ENCODE data around the gene AK6.
"Not testable (repeated sequence)": the region's sequence is repeated elsewhere in the genome, so short reads cannot be mapped to it uniquely, and the experiment has no call there.

The AK6 gene

GRCh38 chr5:69334793-69335268 is 34.5 kb downstream of the AK6 start:
- peak; percentile 77 to 80 for DNase-seq

GRCh38 chr5:69333668-69334315 is 35.5 kb downstream of the AK6 start:
- DNase-seq = not testable (repeated sequence)

GRCh38 chr5:69331528-69332445 is 37.5 kb downstream of the AK6 start:
- no peak for DNase-seq

- DNase-seq = no peak
These were observed 39.3 kb downstream of the AK6 start for GRCh38 chr5:69329905-69330489.

- DNase-seq = no peak
These were observed 43.0 kb downstream of the AK6 start for GRCh38 chr5:69326365-69326764.

- no peak for DNase-seq
These were observed 51.9 kb downstream of the AK6 start for GRCh38 chr5:69317391-69317790.

GRCh38 chr5:69315972-69316371 is 53.3 kb downstream of the AK6 start:
- DNase-seq = no peak

GRCh38 chr5:69313428-69313827 is 55.9 kb downstream of the AK6 start:
- DNase-seq = no peak

- DNase-seq = no peak
These were observed 56.7 kb downstream of the AK6 start for GRCh38 chr5:69312459-69313160.

- no peak for DNase-seq
These were observed 59.9 kb downstream of the AK6 start for GRCh38 chr5:69309380-69309779.

GRCh38 chr5:69308046-69308553 is 61.2 kb downstream of the AK6 start:
- DNase-seq = no peak

GRCh38 chr5:69305512-69305911 is 63.8 kb downstream of the AK6 start:
- no peak for DNase-seq

Data from stimulated activated CD4-positive, alpha-beta T cell treated with anti-CD3 and anti-CD28 coated beads, Interleukin-2, amount 100 ng/mL, for 24 hours (primary cell).